NOMO-1 (cell line): ENCODE data around the gene HNF4A.

ENCODE experiments used
- DNase-seq, 2 experiments: peaks; one replicate each; lab custom pipeline; 2025; ENCODE audit not compliant: unreplicated experiment in 2 of 2; lab: John Stamatoyannopoulos, UW

Gene HNF4A

GRCh38 chr20:44437497-44437896 is 82.0 kb downstream of the HNF4A start:
- DNase-seq = no peak

- no peak for DNase-seq
These were observed 83.3 kb downstream of the HNF4A start for GRCh38 chr20:44438782-44439181.

GRCh38 chr20:44439318-44439717 is 83.8 kb downstream of the HNF4A start:
- no peak for DNase-seq

GRCh38 chr20:44442298-44443070 is 87.0 kb downstream of the HNF4A start:
- DNase-seq = peak; percentile 82 to 88

GRCh38 chr20:44445742-44446710 is 90.5 kb downstream of the HNF4A start:
- no peak for DNase-seq

GRCh38 chr20:44447827-44448419 is 92.4 kb downstream of the HNF4A start:
- no peak for DNase-seq

- peak in 1 of 2 experiments; percentile 15 for DNase-seq
These were observed 93.5 kb downstream of the HNF4A start for GRCh38 chr20:44448753-44449546.

GRCh38 chr20:44449864-44450263 is 94.4 kb downstream of the HNF4A start:
- DNase-seq = no peak

- DNase-seq = no peak
These were observed 94.9 kb downstream of the HNF4A start for GRCh38 chr20:44450281-44450889.

GRCh38 chr20:44450903-44451450 is 95.5 kb downstream of the HNF4A start:
- DNase-seq = no peak

- no peak for DNase-seq
These were observed 98.9 kb downstream of the HNF4A start for GRCh38 chr20:44454306-44454963.

- DNase-seq = peak; percentile 7 to 15
These were observed 99.6 kb downstream of the HNF4A start for GRCh38 chr20:44455126-44455525.

GRCh38 chr20:44456611-44457010 is 101.1 kb downstream of the HNF4A start:
- no peak for DNase-seq

GRCh38 chr20:44457016-44457415 is 101.5 kb downstream of the HNF4A start:
- no peak for DNase-seq

GRCh38 chr20:44459271-44459670 is 103.8 kb downstream of the HNF4A start:
- no peak for DNase-seq

- peak; percentile 28 to 75 for DNase-seq
These were observed 105.3 kb downstream of the HNF4A start for GRCh38 chr20:44460795-44461141.

- DNase-seq = no peak
These were observed 105.8 kb downstream of the HNF4A start for GRCh38 chr20:44461142-44461802.

GRCh38 chr20:44461803-44462174 is 106.3 kb downstream of the HNF4A start:
- no peak for DNase-seq

GRCh38 chr20:44463466-44463865 is 108.0 kb downstream of the HNF4A start:
- no peak for DNase-seq
